Ovary (tissue), 9 donors: ENCODE measurements around the gene SCYL1. TPM values are rescaled to one million over a fixed set of nuclear protein-coding genes. Genes with fewer than 3 reads are reported as not detected.
A peak's percentile ranks its signal among the peaks of the same experiment; 100 is the strongest.

Experiments
- DNase-seq, 5 donors: peaks; one replicate each; pipeline ENCODE4 v3.0.0-alpha.2; 2019 to 2020
- H3K27ac ChIP-seq, 2 donors: fragments of 200-600 bp; one replicate each; pipeline versions ENCODE4 v1.5.1 to v1.8.0; 2019 to 2022
- H3K27me3 ChIP-seq: fragments of 200-600 bp; one replicate; pipeline ENCODE4 v1.8.0; 2022
- H3K36me3 ChIP-seq: fragments of 200-600 bp; sonication (generic); one replicate; pipeline ENCODE4 v1.5.1; 2019
- H3K4me1 ChIP-seq: one replicate; pipeline ENCODE4 v1.8.1; 2013; ENCODE audit warnings: mild to moderate bottlenecking, moderate library complexity; ENCODE audit not compliant: insufficient read depth
- H3K4me3 ChIP-seq: fragments of 200-600 bp; sonication (generic); one replicate; pipeline ENCODE4 v1.5.1; 2017
- H3K9me3 ChIP-seq, 2 donors: fragments of 200-600 bp in 1 of 2; sonication (generic) in 1 of 2; one replicate each; pipeline versions ENCODE4 v1.5.1 to v1.8.1; 2013 to 2019; ENCODE audit warnings: mild to moderate bottlenecking in 1 of 2, moderate library complexity in 1 of 2
- EP300 ChIP-seq: sonication (generic); formaldehyde crosslinking; IDR thresholded peaks from one replicate; pipeline ENCODE4 v1.6.1; 2017; ENCODE audit warnings: antibody characterized with exemption
- POLR2A ChIP-seq: fragments of 450-650 bp; IDR thresholded peaks from one replicate; pipeline ENCODE4 v1.6.1; 2017; ENCODE audit warnings: antibody characterized with exemption, mild to moderate bottlenecking, moderate library complexity
- WGBS, 3 donors: extraction: QIAGEN DNeasy Blood & Tissue Kit in 1 of 3; methylation state at CpG; one replicate each; pipeline versions ENCODE4 v1.1.5 to v1.1.7; 2013 to 2017; 5-methylcytosine and 5-hydroxymethylcytosine counted together
- intact Hi-C, 4 donors: fragments of 100-400 bp; cut with DNase I; formaldehyde crosslinking; loops; one replicate each; pipeline versions ENCODE4 v1.11.0 to v1.15.1; 2022 to 2023
- polyA plus RNA-seq, 2 donors: library from polyadenylated mRNA; stranded (reverse); fragments of 200-250 nt in 1 of 2; fragments of 350-450 nt in 1 of 2; fragmentation: Illumina TruSeq in 1 of 2; extraction: RNeasy Lipid Tissue Mini Kit (QIAGEN cat#74804) in 1 of 2; gene quantifications; one replicate each; pipeline ENCODE4 v1.2.3, GENCODE V29; 2013 to 2014
- total RNA-seq, 7 donors: library from RNA; depleted of rRNA in 2 of 7; stranded (reverse); fragments of >200 nt in 2 of 7; fragmentation: NEBNext Ultra II Directional in 3 of 7; extraction: Animal tissue kit (Norgen Biotek cat#: 25700) in 3 of 7; gene quantifications; one replicate each; pipeline versions ENCODE4 v1.1.0 to v1.2.4, GENCODE V29; 2016 to 2023
- TF ChIP-seq, protein P1 (sequence below), 3 donors: fragments of 450-650 bp in 2 of 3; fragments of 200-600 bp in 1 of 3; IDR thresholded peaks; one replicate each; pipeline versions ENCODE4 v1.5.1 to v1.8.0; 2016 to 2022; ENCODE audit warnings: antibody characterized with exemption in 3 of 3, mild to moderate bottlenecking in 1 of 3
- donor health status: DM: no; HTN: no; CAD: no; lungs with moderate emphysema.
- donor health status: DM: no; HTN: no; CAD: no.
- donor health status: Bipolar disorder and iron deficiency.
- donor health status: DM: yes; HTN: yes; CAD: no.
- donor health status: DM: no; HTN: no; CAD: no.
- donor health status: DM: yes; HTN: yes; CAD: no.

The SCYL1 gene
- total and polyA plus RNA-seq, 9 donors = 11.7 to 118 (median 86.6) TPM

DNA sequence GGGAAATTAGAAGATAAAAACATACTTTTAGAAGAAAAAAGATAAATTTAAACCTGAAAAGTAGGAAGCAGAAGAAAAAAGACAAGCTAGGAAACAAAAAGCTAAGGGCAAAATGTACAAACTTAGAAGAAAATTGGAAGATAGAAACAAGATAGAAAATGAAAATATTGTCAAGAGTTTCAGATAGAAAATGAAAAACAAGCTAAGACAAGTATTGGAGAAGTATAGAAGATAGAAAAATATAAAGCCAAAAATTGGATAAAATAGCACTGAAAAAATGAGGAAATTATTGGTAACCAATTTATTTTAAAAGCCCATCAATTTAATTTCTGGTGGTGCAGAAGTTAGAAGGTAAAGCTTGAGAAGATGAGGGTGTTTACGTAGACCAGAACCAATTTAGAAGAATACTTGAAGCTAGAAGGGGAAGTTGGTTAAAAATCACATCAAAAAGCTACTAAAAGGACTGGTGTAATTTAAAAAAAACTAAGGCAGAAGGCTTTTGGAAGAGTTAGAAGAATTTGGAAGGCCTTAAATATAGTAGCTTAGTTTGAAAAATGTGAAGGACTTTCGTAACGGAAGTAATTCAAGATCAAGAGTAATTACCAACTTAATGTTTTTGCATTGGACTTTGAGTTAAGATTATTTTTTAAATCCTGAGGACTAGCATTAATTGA is 25.0 kb upstream of the SCYL1 start:
- H3K36me3 ChIP-seq = no peaks in the 10 kb centered on the region
- peaks cover 5% of the 10 kb centered on the region for H3K4me1 ChIP-seq
- intact Hi-C loops = loop anchor here in 3 of 4 donors (2.0 to 5.0 kb wide), 2 partner anchors 77 to 78 kb away; partner anchors contain the start of gene NEAT1 (in 3 of the 3)
- H3K27me3 ChIP-seq = no peaks in the 10 kb centered on the region
- TF ChIP-seq EP300 = no peak
- WGBS, 3 donors = 0% methylated on average over 3 of the region's 3 CpGs
- H3K4me3 ChIP-seq = peak overlapping the region; percentile 82
- no peak for DNase-seq
- H3K27ac ChIP-seq = peak overlapping the region; percentile 91 to 94
- no peaks in the 10 kb centered on the region for H3K9me3 ChIP-seq

DNA sequence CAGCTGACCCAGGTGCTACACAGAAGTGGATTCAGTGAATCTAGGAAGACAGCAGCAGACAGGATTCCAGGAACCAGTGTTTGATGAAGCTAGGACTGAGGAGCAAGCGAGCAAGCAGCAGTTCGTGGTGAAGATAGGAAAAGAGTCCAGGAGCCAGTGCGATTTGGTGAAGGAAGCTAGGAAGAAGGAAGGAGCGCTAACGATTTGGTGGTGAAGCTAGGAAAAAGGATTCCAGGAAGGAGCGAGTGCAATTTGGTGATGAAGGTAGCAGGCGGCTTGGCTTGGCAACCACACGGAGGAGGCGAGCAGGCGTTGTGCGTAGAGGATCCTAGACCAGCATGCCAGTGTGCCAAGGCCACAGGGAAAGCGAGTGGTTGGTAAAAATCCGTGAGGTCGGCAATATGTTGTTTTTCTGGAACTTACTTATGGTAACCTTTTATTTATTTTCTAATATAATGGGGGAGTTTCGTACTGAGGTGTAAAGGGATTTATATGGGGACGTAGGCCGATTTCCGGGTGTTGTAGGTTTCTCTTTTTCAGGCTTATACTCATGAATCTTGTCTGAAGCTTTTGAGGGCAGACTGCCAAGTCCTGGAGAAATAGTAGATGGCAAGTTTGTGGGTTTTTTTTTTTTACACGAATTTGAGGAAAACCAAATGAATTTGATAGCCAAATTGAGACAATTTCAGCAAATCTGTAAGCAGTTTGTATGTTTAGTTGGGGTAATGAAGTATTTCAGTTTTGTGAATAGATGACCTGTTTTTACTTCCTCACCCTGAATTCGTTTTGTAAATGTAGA is 24.3 kb upstream of the SCYL1 start:
- H3K36me3 ChIP-seq = peaks cover 3% of the 10 kb centered on the region

DNA sequence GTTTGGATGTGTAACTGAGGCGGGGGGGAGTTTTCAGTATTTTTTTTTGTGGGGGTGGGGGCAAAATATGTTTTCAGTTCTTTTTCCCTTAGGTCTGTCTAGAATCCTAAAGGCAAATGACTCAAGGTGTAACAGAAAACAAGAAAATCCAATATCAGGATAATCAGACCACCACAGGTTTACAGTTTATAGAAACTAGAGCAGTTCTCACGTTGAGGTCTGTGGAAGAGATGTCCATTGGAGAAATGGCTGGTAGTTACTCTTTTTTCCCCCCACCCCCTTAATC is 23.8 kb upstream of the SCYL1 start:
- Histone ChIP-seq H3K9me3 (no peaks in the 10 kb centered on the region), H3K27me3 (no peaks in the 10 kb centered on the region), H3K4me1 (peaks cover 2% of the 10 kb centered on the region), H3K36me3 (peaks cover 3% of the 10 kb centered on the region), H3K27ac (peak overlapping the region; percentile 91 to 94), H3K4me3 (peak overlapping the region; percentile 82)
- intact Hi-C loops = no loop called here
- no peak for TF ChIP-seq EP300
- TF ChIP-seq POLR2A = no peak
- TF ChIP-seq, protein P1, sequence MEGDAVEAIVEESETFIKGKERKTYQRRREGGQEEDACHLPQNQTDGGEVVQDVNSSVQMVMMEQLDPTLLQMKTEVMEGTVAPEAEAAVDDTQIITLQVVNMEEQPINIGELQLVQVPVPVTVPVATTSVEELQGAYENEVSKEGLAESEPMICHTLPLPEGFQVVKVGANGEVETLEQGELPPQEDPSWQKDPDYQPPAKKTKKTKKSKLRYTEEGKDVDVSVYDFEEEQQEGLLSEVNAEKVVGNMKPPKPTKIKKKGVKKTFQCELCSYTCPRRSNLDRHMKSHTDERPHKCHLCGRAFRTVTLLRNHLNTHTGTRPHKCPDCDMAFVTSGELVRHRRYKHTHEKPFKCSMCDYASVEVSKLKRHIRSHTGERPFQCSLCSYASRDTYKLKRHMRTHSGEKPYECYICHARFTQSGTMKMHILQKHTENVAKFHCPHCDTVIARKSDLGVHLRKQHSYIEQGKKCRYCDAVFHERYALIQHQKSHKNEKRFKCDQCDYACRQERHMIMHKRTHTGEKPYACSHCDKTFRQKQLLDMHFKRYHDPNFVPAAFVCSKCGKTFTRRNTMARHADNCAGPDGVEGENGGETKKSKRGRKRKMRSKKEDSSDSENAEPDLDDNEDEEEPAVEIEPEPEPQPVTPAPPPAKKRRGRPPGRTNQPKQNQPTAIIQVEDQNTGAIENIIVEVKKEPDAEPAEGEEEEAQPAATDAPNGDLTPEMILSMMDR (IDR thresholded peaks at IDR 0.05) = no peak
- WGBS, 3 donors = 0% methylated on average over 2 of the region's 2 CpGs
- no peak for DNase-seq

More for the DNA sequence above, 24.3 kb upstream of the SCYL1 start:
- Histone ChIP-seq H3K4me1 (peaks cover 4% of the 10 kb centered on the region), H3K4me3 (peak overlapping the region; percentile 82), H3K27me3 (no peaks in the 10 kb centered on the region), H3K9me3 (no peaks in the 10 kb centered on the region), H3K27ac (peak overlapping the region; percentile 91 to 94)
- WGBS, 3 donors = 0 to 1% (median 0%) methylated on average over 20 of the region's 20 CpGs
- TF ChIP-seq EP300 (no peak), POLR2A (no peak)
- TF ChIP-seq, protein P1 (IDR thresholded peaks at IDR 0.05) = no peak
- DNase-seq = peak; percentile 40 to 66 (median 57)
- intact Hi-C loops = no loop called here

DNA sequence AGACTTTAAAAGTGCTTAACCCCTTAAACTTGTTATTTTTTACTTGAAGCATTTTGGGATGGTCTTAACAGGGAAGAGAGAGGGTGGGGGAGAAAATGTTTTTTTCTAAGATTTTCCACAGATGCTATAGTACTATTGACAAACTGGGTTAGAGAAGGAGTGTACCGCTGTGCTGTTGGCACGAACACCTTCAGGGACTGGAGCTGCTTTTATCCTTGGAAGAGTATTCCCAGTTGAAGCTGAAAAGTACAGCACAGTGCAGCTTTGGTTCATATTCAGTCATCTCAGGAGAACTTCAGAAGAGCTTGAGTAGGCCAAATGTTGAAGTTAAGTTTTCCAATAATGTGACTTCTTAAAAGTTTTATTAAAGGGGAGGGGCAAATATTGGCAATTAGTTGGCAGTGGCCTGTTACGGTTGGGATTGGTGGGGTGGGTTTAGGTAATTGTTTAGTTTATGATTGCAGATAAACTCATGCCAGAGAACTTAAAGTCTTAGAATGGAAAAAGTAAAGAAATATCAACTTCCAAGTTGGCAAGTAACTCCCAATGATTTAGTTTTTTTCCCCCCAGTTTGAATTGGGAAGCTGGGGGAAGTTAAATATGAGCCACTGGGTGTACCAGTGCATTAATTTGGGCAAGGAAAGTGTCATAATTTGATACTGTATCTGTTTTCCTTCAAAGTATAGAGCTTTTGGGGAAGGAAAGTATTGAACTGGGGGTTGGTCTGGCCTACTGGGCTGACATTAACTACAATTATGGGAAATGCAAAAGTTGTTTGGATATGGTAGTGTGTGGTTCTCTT is 23.2 kb upstream of the SCYL1 start:
- peak in 2 of 5 donors; percentile 14 to 33 for DNase-seq
- intact Hi-C loops = no loop called here
- H3K36me3 ChIP-seq = peaks cover 3% of the 10 kb centered on the region

More for the DNA sequence above, 23.2 kb upstream of the SCYL1 start:
- peak overlapping the region; percentile 82 for H3K4me3 ChIP-seq
- WGBS, 3 donors = 0 to 1% (median 1%) methylated on average over 3 of the region's 3 CpGs
- no peaks in the 10 kb centered on the region for H3K9me3 ChIP-seq
- H3K27ac ChIP-seq = peak overlapping the region; percentile 91 to 94
- no peaks in the 10 kb centered on the region for H3K27me3 ChIP-seq
- TF ChIP-seq, protein P1 (IDR thresholded peaks at IDR 0.05) = no peak
- no peak for TF ChIP-seq EP300
- no peak for TF ChIP-seq POLR2A
- peaks cover 2% of the 10 kb centered on the region for H3K4me1 ChIP-seq
